Activated B cell treated with CpG ODN at 0.5 μM for 24 hours (primary cell): ENCODE measurements around the gene PCDHGA1. TPM values are rescaled to one million over a fixed set of nuclear protein-coding genes. Genes with fewer than 3 reads are reported as not detected.

Source experiments
- ATAC-seq: fragments of 200-7000 bp; cut with Tn5 transposase; one replicate; pipeline ENCODE4 v1.10.0; 2021; ENCODE audit warnings: low read depth, mild to moderate bottlenecking, moderate library complexity
- CTCF ChIA-PET: fragments of 350-600 bp; sonication (Branson Sonifier 250); formaldehyde crosslinking; loops from one replicate; lab custom pipeline; 2021; ENCODE audit warnings: antibody characterized with exemption; lab: Charles Lee
- POLR2A ChIA-PET: fragments of 350-600 bp; sonication (Branson Sonifier 250); formaldehyde crosslinking; loops from one replicate; lab custom pipeline; 2021; ENCODE audit warnings: antibody characterized with exemption; lab: Charles Lee
- DNase-seq: peaks from one replicate; pipeline ENCODE4 v3.0.0; 2022
- H3K27ac Mint-ChIP-seq: one replicate; pipeline ENCODE4 v1.8.0; 2020; ENCODE audit warnings: mixed read lengths
- H3K27me3 Mint-ChIP-seq: one replicate; pipeline ENCODE4 v1.8.0; 2021; ENCODE audit warnings: mixed read lengths
- H3K36me3 Mint-ChIP-seq: one replicate; pipeline ENCODE4 v1.8.0; 2021; ENCODE audit warnings: low read depth, mixed read lengths
- H3K4me1 Mint-ChIP-seq: one replicate; pipeline ENCODE4 v1.8.0; 2021; ENCODE audit warnings: mixed read lengths
- H3K4me3 Mint-ChIP-seq: one replicate; pipeline ENCODE4 v1.8.0; 2020; ENCODE audit warnings: mild to moderate bottlenecking, mixed read lengths
- H3K9me3 Mint-ChIP-seq: one replicate; pipeline ENCODE4 v1.8.0; 2020; ENCODE audit warnings: mixed read lengths
- CTCF ChIP-seq: fragments of 200-600 bp; IDR thresholded peaks from one replicate; pipeline ENCODE4 v1.8.0; 2022; ENCODE audit warnings: antibody characterized with exemption, mild to moderate bottlenecking
- intact Hi-C: fragments of 100-400 bp; cut with micrococcal nuclease; formaldehyde crosslinking; loops from one replicate; pipeline ENCODE4 v1.15.1; 2024
- total RNA-seq: library from RNA; stranded (reverse); gene quantifications from 2 replicates; pipeline ENCODE4 v1.2.3, GENCODE V29; 2022

The PCDHGA1 gene
- total RNA-seq, 1 donor from 2014 or later: 0.29 TPM

GRCh38 chr5:141559461-141559860, 229.1 kb downstream of the PCDHGA1 start:
- CTCF ChIA-PET: interaction anchor here (1.0 to 4.6 kb wide), 5 partner anchors 8 to 190 kb away, joined by 4 to 52 read pairs (median 16); partner anchors contain the start of genes PCDHGA11, PCDHGA12 and PCDHGB3
- Mint-ChIP-seq H3K27me3 (no peaks in the 10 kb centered on the region), H3K27ac (no peak overlapping the region), H3K4me3 (no peak overlapping the region), H3K9me3 (no peaks in the 10 kb centered on the region), H3K4me1 (peaks cover 11% of the 10 kb centered on the region), H3K36me3 (peaks cover 79% of the 10 kb centered on the region)
- no peak for ATAC-seq
- intact Hi-C loops: loop anchor here (5.0 kb wide), 1 partner anchor 387 kb away; the partner anchor contains the start of gene PCDHB7
- no peak for TF ChIP-seq CTCF
- POLR2A ChIA-PET: no interaction called here
- no peak for DNase-seq

- Mint-ChIP-seq H3K27me3 (no peaks in the 10 kb centered on the region), H3K4me3 (no peak overlapping the region), H3K36me3 (peaks cover 75% of the 10 kb centered on the region), H3K9me3 (no peaks in the 10 kb centered on the region), H3K27ac (no peak overlapping the region), H3K4me1 (peaks cover 11% of the 10 kb centered on the region)
- no peak for ATAC-seq
- no peak for DNase-seq
- intact Hi-C loops: no loop called here
- ChIA-PET CTCF (interaction anchor here (1.2 kb wide), 1 partner anchor 139 kb away, joined by 5 read pairs; the partner anchor contains the start of gene PCDHGA11), POLR2A (no interaction called here)
- TF ChIP-seq CTCF: no peak
Measured at GRCh38 chr5:141560151-141560550, 229.8 kb downstream of the PCDHGA1 start.

GRCh38 chr5:141560725-141561483, 230.6 kb downstream of the PCDHGA1 start:
- intact Hi-C loops: no loop called here
- H3K36me3 Mint-ChIP-seq: peaks cover 78% of the 10 kb centered on the region
- ChIA-PET POLR2A (interaction anchor here (1.0 kb wide), 1 partner anchor 241 kb away, joined by 4 read pairs; the partner anchor contains the start of gene TAF7), CTCF (interaction anchor here (1.2 kb wide), 1 partner anchor 140 kb away, joined by 5 read pairs; the partner anchor contains the start of gene PCDHGA11)
- no peak for TF ChIP-seq CTCF
- no peak for DNase-seq
- H3K9me3 Mint-ChIP-seq: no peaks in the 10 kb centered on the region
- no peak overlapping the region for H3K4me3 Mint-ChIP-seq
- H3K27me3 Mint-ChIP-seq: no peaks in the 10 kb centered on the region
- H3K4me1 Mint-ChIP-seq: peaks cover 11% of the 10 kb centered on the region
- no peak for ATAC-seq
- no peak overlapping the region for H3K27ac Mint-ChIP-seq

Other genes with a start within 250 kb of the PCDHGA1 start
- gene PCDHB2, start 235.9 kb upstream of the PCDHGA1 start, total RNA-seq: not detected in 2 replicates
- 0.07 TPM in 1 of 2 replicates, not detected in the other for gene PCDHB3, start 230.0 kb upstream of the PCDHGA1 start, total RNA-seq
- gene PCDHB4, start 208.7 kb upstream of the PCDHGA1 start, total RNA-seq: not detected in 2 replicates
- gene PCDHB5, start 195.3 kb upstream of the PCDHGA1 start, total RNA-seq: not detected in 2 replicates
- gene PCDHB6, start 180.5 kb upstream of the PCDHGA1 start, total RNA-seq: not detected in 2 replicates
- not detected in 2 replicates for gene PCDHB7, start 157.9 kb upstream of the PCDHGA1 start, total RNA-seq
- gene PCDHB8, start 152.7 kb upstream of the PCDHGA1 start, total RNA-seq: not detected in 2 replicates
- gene PCDHB16, start 148.1 kb upstream of the PCDHGA1 start, total RNA-seq: not detected in 2 replicates
- gene PCDHB9, start 143.4 kb upstream of the PCDHGA1 start, total RNA-seq: 0.27 and 0.29 TPM in 2 replicates
- 0.07 TPM in 1 of 2 replicates, not detected in the other for gene PCDHB10, start 138.2 kb upstream of the PCDHGA1 start, total RNA-seq
- not detected in 2 replicates for gene PCDHB11, start 130.9 kb upstream of the PCDHGA1 start, total RNA-seq
- not detected in 2 replicates for gene PCDHB12, start 121.8 kb upstream of the PCDHGA1 start, total RNA-seq
- 0.07 and 0.09 TPM in 2 replicates for gene PCDHB13, start 116.6 kb upstream of the PCDHGA1 start, total RNA-seq
- gene PCDHB14, start 107.2 kb upstream of the PCDHGA1 start, total RNA-seq: 0.11 TPM in 1 of 2 replicates, not detected in the other
- not detected in 2 replicates for gene PCDHB15, start 85.1 kb upstream of the PCDHGA1 start, total RNA-seq
- gene SLC25A2, start 26.5 kb upstream of the PCDHGA1 start, total RNA-seq: 2.6 and 3.9 TPM in 2 replicates
- gene TAF7, start 9.7 kb upstream of the PCDHGA1 start, total RNA-seq: 86.7 and 87.3 TPM in 2 replicates
- 0.09 and 0.15 TPM in 2 replicates for gene PCDHGA2, start 8.2 kb downstream of the PCDHGA1 start, total RNA-seq
- gene PCDHGA3, start 13.3 kb downstream of the PCDHGA1 start, total RNA-seq: 0.20 and 0.51 TPM in 2 replicates
- gene PCDHGB1, start 19.6 kb downstream of the PCDHGA1 start, total RNA-seq: 0.37 and 0.44 TPM in 2 replicates
- 0.34 and 0.75 TPM in 2 replicates for gene PCDHGA4, start 24.5 kb downstream of the PCDHGA1 start, total RNA-seq
- 2.2 and 2.6 TPM in 2 replicates for gene PCDHGB2, start 29.5 kb downstream of the PCDHGA1 start, total RNA-seq
- 1.1 and 1.2 TPM in 2 replicates for gene PCDHGA5, start 33.6 kb downstream of the PCDHGA1 start, total RNA-seq
- gene PCDHGB3, start 39.7 kb downstream of the PCDHGA1 start, total RNA-seq: 2.0 and 2.6 TPM in 2 replicates
- 1.8 and 2.3 TPM in 2 replicates for gene PCDHGA6, start 43.4 kb downstream of the PCDHGA1 start, total RNA-seq
- 1.3 and 1.6 TPM in 2 replicates for gene PCDHGA7, start 52.2 kb downstream of the PCDHGA1 start, total RNA-seq
- gene PCDHGB4, start 57.2 kb downstream of the PCDHGA1 start, total RNA-seq: 0.91 and 1.2 TPM in 2 replicates
- gene PCDHGA8, start 62.1 kb downstream of the PCDHGA1 start, total RNA-seq: 0.54 and 0.69 TPM in 2 replicates
- gene PCDHGB5, start 67.4 kb downstream of the PCDHGA1 start, total RNA-seq: 1.8 and 2.7 TPM in 2 replicates
- 1.1 and 1.3 TPM in 2 replicates for gene PCDHGA9, start 72.3 kb downstream of the PCDHGA1 start, total RNA-seq
- 1.2 and 1.6 TPM in 2 replicates for gene PCDHGB6, start 77.5 kb downstream of the PCDHGA1 start, total RNA-seq
- 1.2 and 1.3 TPM in 2 replicates for gene PCDHGA10, start 82.5 kb downstream of the PCDHGA1 start, total RNA-seq
- 1.2 and 1.4 TPM in 2 replicates for gene PCDHGB7, start 87.2 kb downstream of the PCDHGA1 start, total RNA-seq
- 0.73 and 1.1 TPM in 2 replicates for gene PCDHGA11, start 90.5 kb downstream of the PCDHGA1 start, total RNA-seq
- 1.3 and 1.6 TPM in 2 replicates for gene PCDHGA12, start 100.0 kb downstream of the PCDHGA1 start, total RNA-seq
- gene PCDHGC3, start 145.5 kb downstream of the PCDHGA1 start, total RNA-seq: 2.6 and 3.3 TPM in 2 replicates
- gene PCDHGC4, start 154.5 kb downstream of the PCDHGA1 start, total RNA-seq: 0.69 TPM in 2 replicates
- 0.24 and 0.38 TPM in 2 replicates for gene PCDHGC5, start 158.6 kb downstream of the PCDHGA1 start, total RNA-seq